GM18519 (cell line): ENCODE measurements around the gene GCNA.
"Not testable (repeated sequence)": the region's sequence is repeated elsewhere in the genome, so short reads cannot be mapped to it uniquely, and the experiment has no call there.

Experiments used
- ATAC-seq: cut with Tn5 transposase; IDR thresholded peaks from one replicate; pipeline ENCODE4 v1.9.1; 2021; ENCODE audit warnings: mild to moderate bottlenecking, moderate library complexity; ENCODE audit not compliant: unreplicated experiment, low FRiP score

The GCNA gene

DNA sequence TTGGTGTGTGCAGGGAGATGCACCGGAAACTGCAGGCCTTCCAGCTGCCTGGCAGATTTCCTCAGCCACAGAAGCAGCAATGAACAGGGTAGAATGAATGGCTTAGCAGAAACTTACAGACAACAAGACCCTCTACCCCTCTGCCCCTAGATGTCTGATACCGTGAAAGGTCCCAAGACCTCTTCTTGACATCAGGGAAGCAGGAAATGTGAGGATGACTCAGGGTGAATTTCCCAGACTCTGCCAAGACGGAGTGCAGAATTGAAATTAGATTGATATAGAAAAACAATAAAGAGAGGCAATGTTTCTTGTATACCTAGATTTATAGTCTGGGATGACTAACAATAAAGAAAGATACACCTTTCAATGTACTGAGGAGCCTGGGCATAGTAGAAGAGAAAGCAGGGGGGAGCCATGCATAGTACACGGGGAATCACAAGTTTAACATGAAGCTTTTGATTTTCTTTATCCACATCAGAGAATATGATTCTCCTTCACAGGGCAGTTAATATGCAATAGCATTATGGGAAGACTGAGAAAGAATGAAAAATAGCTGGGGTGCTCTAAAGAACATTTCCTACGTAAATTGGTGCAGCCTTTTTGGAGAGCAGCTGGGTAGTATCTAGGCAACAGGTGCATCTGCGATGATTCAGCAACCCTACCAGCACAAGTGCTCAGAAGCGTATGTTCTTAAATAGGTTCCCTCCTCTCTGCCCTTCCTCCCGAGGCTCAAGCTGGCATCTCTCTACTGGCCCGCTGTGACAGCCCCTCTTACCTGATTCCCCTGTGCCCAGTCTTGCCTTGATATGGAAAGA lies 58.4 kb downstream of the GCNA start:
- ATAC-seq, result no peak

DNA sequence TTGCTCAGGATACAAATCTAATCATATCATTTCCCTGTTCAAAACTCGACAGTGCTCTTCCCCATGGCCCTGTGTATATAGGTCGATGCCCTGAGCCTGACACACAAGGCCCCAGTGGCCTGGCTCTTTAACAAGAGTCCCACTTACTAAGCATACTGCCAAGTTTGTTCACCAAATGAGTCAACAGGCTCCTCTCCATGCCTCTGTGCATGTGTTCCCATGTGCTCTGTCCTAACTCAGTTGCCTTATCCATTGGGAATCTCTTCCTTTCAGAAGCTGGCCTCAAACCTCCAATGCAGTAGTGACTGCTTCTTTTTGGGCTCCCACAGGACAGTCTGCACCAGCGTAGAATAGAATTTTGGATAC lies 59.0 kb downstream of the GCNA start:
- ATAC-seq, result no peak

DNA sequence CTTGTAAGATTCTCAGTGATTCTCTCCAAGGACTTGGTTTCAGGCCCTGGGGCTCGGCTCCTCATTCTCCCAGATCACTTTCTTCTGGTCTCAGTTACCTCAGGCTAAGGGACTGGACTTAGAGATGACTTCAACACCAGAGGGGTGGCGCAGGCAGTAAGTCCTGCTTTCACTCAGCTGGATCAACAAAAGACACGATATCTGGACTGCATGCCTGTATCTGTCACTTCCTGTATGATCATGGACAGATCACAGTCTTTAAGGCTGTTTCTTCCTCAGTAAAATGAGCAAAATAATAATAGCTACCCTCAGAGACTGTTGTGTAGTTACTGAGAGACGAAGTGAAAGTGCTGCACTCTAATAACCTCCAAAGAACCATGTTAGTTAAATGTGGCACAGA lies 59.6 kb downstream of the GCNA start:
- ATAC-seq, result no peak

DNA sequence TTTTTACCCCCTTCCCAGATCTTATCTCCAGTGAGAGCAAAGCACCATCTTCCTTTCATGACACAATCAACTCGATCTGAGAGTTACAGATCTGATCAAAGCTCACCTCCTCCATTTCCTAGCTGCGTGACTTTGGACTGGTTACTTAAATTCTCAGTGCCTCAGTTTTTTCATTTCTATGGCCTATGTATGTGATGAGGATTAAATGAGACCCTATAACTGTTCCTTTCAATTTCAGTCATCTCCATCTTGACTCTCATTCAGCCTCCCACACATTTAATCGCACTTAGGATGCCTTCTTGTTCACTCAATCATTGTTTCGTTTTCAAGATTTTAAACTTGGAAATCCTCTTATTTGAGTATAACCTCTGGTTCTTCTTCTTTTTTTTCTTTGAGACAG lies 60.2 kb downstream of the GCNA start:
- no peak for ATAC-seq

DNA sequence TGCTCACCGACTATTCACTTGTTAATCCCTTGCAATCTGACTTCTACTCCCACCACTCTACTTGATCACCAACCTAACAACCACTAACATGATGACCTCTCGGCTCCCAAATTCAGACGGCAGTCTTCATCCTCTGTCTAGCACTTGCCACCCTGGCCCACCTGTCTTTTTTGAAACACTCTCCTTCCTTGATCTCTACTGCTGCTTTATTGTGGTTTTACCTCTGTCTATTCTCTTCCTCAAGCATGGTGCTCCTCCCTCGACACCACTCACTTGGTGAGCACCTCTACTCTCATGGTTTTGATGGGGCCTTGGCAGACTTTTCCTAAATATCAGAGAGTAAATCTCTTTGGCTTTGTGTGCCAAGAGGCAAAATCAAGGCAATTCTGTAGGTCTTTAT lies 61.8 kb downstream of the GCNA start:
- ATAC-seq, result no peak

DNA sequence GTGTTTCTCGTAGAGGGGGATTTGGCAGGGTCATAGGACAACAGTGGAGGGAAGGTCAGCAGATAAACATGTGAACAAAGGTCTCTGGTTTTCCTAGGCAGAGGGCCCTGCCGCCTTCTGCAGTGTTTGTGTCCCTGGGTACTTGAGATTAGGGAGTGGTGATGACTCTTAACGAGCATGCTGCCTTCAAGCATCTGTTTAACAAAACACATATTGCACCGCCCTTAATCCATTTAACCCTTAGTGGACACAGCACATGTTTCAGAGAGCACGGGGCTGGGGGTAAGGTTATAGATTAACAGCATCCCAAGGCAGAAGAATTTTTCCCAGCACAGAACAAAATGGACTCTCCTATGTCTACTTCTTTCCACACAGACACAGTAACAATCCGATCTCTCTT lies 66.2 kb downstream of the GCNA start:
- ATAC-seq, result not testable (repeated sequence)

DNA sequence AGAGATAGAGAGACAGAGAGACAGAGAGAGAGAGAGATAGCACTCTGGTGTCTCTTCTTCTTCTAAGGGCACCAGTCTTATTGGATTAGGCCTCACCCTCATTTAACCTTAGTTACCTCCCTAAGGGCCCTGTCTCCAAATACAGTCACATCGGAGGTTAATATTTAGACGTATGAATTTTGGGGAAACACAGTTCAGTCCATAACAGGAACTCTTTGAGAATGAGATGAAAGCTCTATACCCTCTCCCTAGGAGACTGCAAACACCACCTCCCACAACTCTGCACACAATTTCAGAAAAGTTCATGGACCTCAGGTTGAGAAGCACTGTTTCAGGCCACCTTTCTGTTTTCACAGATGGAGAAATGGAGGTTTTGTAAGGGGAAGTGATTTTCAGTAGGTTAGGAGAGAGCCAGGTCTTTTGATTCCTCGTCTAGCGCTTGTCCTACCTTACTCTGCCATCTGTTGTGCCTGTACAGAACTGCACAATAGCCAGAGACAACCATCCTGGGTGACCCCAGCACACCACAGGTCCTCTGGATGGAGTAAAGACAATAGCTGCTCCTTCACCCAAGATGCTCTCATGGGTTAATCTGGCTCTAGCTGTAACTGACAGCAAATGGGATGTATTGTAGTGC lies 72.2 kb downstream of the GCNA start:
- peak; percentile 62 for ATAC-seq

DNA sequence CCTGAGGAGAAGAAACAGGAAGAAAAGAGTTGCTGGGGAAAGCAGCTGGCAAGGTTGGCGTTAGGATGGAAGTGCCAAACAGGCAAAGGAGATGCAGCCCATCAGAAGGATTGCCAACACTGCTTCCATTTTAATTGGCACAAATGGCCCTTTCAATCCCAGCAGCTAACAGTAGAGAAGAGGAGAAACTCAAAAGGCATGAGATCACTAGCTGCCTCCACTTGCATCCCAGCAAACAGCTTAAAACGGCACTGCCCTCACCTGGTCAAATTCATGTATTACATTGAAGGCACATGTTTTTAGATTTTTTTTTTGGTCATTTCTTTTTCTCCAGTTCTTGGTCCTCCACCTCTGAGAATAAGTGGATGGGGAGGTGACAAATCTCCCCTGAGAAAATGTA lies 74.2 kb downstream of the GCNA start:
- ATAC-seq, result no peak

DNA sequence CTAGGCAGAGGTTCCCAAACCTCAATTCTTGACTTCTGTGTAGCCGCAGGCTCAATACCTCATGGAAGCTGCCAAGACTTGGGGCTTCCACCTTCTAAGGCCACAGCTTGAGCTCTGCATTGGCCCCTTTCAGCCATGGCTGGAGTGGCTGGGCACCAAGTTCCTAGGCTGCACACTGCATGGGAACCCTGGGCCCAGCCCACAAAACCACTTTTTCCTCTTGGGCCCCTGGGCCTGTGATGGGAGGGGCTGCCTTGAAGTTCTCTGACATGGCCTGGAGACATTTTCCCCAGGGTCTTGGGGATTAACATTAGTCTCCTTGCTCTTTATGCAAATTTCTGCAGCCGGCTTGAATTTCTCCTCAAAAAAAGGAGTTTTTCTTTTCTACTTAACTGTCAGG lies 75.1 kb downstream of the GCNA start:
- no peak for ATAC-seq

DNA sequence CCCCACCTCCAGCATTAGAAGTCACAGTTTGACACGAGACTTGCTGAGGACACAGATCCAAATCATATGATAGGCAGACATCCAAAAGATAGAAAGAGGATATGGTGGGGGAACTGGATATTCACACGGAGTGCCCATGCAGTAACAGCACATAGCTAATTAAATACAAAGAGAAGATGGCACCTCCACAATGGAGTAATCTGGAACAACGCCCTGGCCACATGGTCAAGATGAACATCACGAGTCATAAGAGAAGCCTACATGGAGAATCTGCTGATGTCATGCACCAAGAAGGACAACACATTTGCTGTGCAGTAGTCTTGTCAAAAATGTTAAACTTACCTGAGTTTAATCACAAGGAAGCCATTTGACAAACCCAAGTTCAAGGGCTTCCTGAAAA lies 79.0 kb downstream of the GCNA start:
- ATAC-seq, result no peak

DNA sequence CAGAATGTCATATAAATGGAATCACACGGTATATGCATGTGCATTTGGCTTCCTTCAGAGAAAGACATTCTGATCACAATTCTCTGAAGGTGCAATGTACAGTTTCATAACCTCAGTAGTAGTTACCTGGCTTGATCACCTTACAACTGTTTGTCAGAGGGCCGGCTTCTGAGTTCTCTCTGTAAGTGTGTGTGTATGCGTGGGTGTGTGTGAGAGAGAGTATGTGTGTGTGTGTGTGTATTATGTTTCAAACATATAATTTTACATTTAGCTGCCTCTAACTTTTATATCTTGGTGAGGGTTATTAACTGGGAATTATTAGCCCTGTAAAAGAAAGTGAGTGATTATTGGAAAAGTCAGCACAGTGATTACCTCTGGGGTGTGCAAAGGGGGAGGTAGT lies 81.1 kb downstream of the GCNA start:
- ATAC-seq, result no peak

DNA sequence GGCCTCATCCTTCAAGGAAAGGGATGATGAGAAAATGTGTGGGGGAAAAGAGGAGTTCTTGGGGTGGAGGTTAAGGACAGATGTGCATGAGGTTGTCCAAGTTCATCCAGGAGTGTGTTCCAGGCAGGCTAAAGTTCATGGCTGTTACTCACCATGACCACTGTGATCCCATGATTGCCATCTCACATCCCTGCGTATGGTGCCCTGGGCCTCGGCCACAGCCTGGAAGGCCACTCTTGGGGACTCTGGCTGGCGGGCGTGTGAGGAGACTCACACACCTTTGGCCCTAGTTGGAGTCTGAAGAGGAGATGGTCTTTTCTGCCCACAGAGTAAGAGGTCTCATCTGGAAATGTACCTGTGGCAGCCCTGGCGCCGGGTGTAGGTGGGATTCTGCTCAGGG lies 81.7 kb downstream of the GCNA start:
- no peak for ATAC-seq

DNA sequence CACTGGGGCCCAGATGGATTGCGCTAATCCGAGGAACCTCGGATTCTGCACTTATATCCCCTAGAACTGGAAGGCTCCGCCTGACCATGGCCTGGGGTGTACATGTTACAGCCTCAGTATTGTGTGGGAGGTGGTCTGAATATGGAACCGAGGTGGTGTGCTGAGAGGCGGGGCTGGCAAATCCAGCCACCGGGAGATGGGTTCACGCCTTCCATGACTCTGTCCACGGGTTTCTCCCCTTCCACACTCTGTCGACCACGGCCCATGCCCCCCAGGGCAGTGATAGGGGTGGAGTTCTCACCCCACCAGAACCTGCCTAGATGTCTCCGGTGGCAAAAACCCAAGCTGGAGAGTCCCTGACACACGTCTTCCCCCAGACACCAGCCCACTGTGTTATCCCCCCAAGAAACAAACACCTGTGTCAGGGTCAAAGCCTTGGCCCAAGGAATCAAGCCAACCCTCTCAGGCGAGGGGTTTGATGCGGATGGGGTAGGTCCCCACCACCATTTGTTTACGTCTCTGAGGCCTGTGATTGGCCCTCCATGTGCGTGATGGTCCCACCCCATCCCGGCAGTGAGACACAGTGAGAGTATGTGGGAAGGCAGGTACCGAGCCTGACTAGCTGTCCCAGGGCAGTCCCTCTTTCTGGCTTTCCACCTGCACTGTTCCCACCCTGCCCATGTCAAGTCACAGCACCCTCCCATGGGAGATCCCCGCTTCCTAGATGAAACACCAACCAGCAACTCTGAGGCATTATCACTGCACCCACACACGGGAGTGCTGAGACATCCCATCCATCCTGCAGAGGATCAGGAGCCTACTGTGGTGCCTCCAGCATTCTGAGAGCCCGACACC lies 82.6 kb downstream of the GCNA start:
- ATAC-seq, result no peak

DNA sequence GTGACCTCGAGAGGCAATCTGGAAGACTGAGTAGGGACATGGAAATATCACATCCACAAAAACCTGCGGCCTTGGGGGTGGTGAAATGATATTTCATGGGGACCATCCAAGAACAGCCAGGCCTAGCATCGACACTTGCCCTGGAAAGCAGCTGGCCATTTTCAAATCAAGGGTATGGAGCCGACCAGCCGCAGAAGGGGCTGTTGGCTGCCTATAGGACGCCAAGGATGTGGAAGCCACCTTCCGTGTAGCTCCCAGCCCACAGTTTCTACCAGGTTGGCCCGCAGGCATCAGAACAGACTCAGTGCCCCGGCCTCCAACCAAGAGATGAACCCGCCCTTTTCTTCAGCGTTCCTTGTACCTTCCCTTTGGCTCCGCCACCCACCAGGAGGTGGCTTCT lies 83.7 kb downstream of the GCNA start:
- no peak for ATAC-seq

DNA sequence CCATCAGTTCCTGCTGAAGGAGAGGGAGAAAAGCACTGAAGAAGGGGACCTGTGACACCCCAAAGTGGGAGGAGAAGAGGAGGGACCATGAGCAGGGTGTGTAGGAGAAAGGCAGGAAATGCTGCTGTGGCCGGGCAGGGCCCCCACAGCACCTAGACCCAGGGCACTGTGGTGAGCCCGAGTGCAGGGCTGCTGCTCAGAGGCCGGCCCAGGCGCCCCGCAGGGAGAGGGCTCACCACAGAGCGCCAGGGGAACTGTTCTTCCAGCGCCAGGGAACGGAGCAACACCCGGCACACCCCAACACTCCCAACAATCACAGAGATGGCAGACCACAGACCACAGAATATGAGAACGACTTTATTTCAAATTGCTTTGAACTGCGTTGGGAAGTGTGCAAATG lies 84.4 kb downstream of the GCNA start:
- not testable (repeated sequence) for ATAC-seq
